ENCODE data around the gene TXNIP. TPM values are rescaled to one million over a fixed set of nuclear protein-coding genes. Genes with fewer than 3 reads are reported as not detected.

TXNIP gene
- total RNA-seq, 1 donor from 2014 or later, result 129 TPM

DNA sequence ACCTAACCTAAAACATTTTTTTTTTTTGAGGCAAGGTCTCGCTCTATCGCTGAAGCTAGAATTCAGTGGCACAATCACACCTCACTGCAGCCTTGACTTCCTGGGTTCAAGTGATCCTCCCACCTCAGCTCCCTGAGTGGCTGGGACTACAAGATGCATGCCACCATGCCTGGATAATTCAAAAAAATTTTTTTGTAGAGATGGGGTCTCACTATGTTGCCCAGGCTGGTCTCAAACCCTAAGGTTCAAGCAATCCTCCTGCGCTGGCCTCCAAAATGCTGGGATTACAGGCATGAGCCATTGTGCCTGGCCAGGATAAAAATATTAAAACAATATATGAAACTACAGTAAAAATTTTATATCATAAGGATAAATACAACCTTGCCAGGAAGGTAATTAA is 43.5 kb downstream of the TXNIP start:
- Mint-ChIP-seq H3K27me3 (ENCODE audit: low read depth) (peaks cover 29% of the 10 kb centered on the region), H3K36me3 (no peaks in the 10 kb centered on the region), H3K4me3 (no peak overlapping the region), H3K4me1 (peaks cover 21% of the 10 kb centered on the region), H3K27ac (no peak overlapping the region), H3K9me3 (no peaks in the 10 kb centered on the region)
- TF ChIP-seq, protein P1, sequence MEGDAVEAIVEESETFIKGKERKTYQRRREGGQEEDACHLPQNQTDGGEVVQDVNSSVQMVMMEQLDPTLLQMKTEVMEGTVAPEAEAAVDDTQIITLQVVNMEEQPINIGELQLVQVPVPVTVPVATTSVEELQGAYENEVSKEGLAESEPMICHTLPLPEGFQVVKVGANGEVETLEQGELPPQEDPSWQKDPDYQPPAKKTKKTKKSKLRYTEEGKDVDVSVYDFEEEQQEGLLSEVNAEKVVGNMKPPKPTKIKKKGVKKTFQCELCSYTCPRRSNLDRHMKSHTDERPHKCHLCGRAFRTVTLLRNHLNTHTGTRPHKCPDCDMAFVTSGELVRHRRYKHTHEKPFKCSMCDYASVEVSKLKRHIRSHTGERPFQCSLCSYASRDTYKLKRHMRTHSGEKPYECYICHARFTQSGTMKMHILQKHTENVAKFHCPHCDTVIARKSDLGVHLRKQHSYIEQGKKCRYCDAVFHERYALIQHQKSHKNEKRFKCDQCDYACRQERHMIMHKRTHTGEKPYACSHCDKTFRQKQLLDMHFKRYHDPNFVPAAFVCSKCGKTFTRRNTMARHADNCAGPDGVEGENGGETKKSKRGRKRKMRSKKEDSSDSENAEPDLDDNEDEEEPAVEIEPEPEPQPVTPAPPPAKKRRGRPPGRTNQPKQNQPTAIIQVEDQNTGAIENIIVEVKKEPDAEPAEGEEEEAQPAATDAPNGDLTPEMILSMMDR (IDR thresholded peaks at IDR 0.05; ENCODE audit: unreplicated experiment), result no peak
- DNase-seq (ENCODE audit: low spot score in 2 of 2, unreplicated experiment in 2 of 2), result no peak

DNA sequence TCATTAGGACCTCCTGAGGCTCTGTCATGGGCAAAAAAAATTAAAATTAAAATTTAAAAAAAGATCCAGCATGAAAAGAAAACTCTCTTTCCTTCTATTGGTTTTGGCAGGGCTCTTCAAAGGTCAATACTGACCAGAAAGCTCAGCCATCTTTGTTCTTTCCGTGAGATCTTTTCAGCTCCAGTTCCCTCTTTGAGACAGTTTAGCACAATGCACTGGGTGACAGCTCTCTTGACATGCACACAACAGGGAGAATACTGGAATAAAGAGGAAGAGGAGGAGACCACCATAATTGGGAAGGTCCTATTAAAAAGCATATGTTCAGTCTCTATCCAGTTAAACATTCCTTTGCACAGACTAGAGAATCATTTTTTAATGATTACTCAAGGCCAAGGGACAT is 44.9 kb downstream of the TXNIP start:
- Mint-ChIP-seq H3K36me3 (peaks cover 2% of the 10 kb centered on the region), H3K27me3 (ENCODE audit: low read depth) (peaks cover 25% of the 10 kb centered on the region), H3K4me3 (no peak overlapping the region), H3K9me3 (no peaks in the 10 kb centered on the region), H3K27ac (no peak overlapping the region), H3K4me1 (peaks cover 13% of the 10 kb centered on the region)
- no peak for DNase-seq (ENCODE audit: low spot score in 2 of 2, unreplicated experiment in 2 of 2)
- TF ChIP-seq, protein P1 (IDR thresholded peaks at IDR 0.05; ENCODE audit: unreplicated experiment), result no peak

DNA sequence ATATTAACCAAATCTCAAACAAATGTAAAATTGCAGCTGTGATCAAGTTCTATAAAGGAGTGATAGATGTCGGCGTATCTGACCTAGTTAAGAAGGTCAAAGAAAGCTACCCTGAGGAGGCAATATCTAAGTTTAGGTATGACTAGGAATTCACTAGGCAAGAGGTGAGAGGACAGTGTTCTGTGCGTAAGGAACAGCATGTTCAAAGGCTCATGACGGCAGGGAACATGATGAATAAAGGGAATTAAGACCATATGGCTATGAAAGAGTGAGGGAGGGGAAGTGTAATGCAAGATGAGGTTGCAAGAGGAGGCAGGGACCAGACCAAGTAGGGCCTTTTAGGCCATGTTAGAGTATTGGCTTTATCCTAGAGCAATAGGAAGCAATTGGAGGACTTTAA is 47.2 kb downstream of the TXNIP start:
- peaks cover 7% of the 10 kb centered on the region for H3K27me3 Mint-ChIP-seq (ENCODE audit: low read depth)
- H3K4me3 Mint-ChIP-seq, result no peak overlapping the region
- H3K36me3 Mint-ChIP-seq, result peaks cover 2% of the 10 kb centered on the region
- no peaks in the 10 kb centered on the region for H3K9me3 Mint-ChIP-seq
- DNase-seq (ENCODE audit: low spot score in 2 of 2, unreplicated experiment in 2 of 2), result no peak
- TF ChIP-seq, protein P1 (IDR thresholded peaks at IDR 0.05; ENCODE audit: unreplicated experiment), result no peak
- no peak overlapping the region for H3K27ac Mint-ChIP-seq
- H3K4me1 Mint-ChIP-seq, result peaks cover 5% of the 10 kb centered on the region

DNA sequence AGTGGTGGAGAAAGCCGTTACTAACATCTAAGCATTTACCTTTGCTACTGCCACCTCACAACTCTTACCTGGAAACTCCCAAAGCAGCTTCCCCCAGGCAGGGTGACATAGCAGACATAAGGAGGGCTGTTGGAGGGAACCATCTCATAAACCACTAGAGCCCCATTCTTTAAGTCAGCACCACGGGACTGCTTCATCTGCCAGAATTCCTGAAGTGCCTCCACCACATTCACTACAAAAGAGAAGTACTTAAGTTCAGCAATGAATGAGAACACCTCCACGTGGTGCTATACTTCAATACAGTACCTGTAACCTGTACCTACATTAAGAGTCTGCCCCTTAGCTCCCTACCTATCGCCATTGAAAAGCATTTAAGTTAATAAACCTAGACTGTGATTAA is 48.8 kb downstream of the TXNIP start:
- H3K36me3 Mint-ChIP-seq, result peaks cover 2% of the 10 kb centered on the region
- H3K27me3 Mint-ChIP-seq (ENCODE audit: low read depth), result no peaks in the 10 kb centered on the region
- peaks cover 4% of the 10 kb centered on the region for H3K4me1 Mint-ChIP-seq
- DNase-seq (ENCODE audit: low spot score in 2 of 2, unreplicated experiment in 2 of 2), result no peak
- H3K27ac Mint-ChIP-seq, result no peak overlapping the region
- no peak overlapping the region for H3K4me3 Mint-ChIP-seq
- H3K9me3 Mint-ChIP-seq, result no peaks in the 10 kb centered on the region
- TF ChIP-seq, protein P1 (IDR thresholded peaks at IDR 0.05; ENCODE audit: unreplicated experiment), result no peak

DNA sequence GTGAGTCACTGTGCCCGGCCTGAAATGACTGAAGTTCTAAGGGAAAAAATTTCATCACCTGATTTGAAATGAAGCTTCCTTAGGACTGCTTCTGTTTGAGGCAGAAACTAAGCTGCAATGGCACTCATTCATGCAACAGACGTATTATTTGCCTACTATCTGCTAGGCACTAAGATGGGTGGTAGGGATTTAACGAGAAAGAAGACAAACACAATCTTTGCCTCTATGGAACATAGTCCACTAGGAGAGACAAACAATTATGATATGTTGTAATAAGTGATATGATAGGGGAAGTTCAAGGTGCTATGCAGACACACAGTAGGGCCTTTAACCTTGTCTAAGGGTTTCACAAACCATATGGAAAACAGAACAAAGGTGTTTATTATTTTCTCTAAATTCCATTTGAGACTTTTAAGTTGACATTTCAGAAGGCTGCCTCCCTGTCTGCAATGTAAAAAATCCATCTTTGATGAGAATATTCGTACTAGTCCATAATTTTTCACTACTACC is 49.8 kb downstream of the TXNIP start:
- Mint-ChIP-seq H3K4me1 (peaks cover 4% of the 10 kb centered on the region), H3K36me3 (peaks cover 2% of the 10 kb centered on the region), H3K4me3 (no peak overlapping the region), H3K27me3 (ENCODE audit: low read depth) (no peaks in the 10 kb centered on the region), H3K9me3 (no peaks in the 10 kb centered on the region), H3K27ac (no peak overlapping the region)
- no peak for DNase-seq (ENCODE audit: low spot score in 2 of 2, unreplicated experiment in 2 of 2)
- TF ChIP-seq, protein P1 (IDR thresholded peaks at IDR 0.05; ENCODE audit: unreplicated experiment), result no peak

DNA sequence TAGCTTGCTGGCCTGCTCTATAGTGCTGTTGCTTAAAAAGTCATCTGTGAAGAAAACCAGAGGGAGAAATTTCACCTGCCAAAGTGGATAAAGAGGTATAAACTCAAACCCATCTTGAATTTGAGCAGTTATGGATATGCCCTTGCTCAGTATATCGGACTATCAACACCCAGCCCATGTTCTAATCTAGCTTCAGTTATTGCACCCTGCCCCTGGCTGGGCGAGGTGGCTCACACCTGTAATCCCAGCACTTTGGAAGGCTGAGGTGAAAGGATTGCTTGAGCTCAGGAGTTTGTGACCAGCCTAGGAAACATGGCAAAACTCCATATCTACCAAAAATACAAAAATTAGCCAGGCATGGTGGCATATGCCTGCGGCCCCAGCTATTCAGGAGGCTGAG is 51.8 kb downstream of the TXNIP start:
- TF ChIP-seq, protein P1 (IDR thresholded peaks at IDR 0.05; ENCODE audit: unreplicated experiment), result no peak
- DNase-seq (ENCODE audit: low spot score in 2 of 2, unreplicated experiment in 2 of 2), result no peak
- H3K4me1 Mint-ChIP-seq, result peaks cover 4% of the 10 kb centered on the region
- H3K4me3 Mint-ChIP-seq, result no peak overlapping the region
- no peaks in the 10 kb centered on the region for H3K27me3 Mint-ChIP-seq (ENCODE audit: low read depth)
- no peak overlapping the region for H3K27ac Mint-ChIP-seq
- peaks cover 2% of the 10 kb centered on the region for H3K36me3 Mint-ChIP-seq
- H3K9me3 Mint-ChIP-seq, result no peaks in the 10 kb centered on the region

Measured in mesothelial cell of epicardium (in vitro differentiated cells).